GM18526 (cell line): ENCODE data around the gene RBM41.

Experiments used
- POLR2A ChIP-seq: IDR thresholded peaks from 3 replicates; pipeline ENCODE4 v1.6.1; 2011; ENCODE audit not compliant: insufficient read length; ENCODE audit errors: extremely low read depth

Gene RBM41

DNA sequence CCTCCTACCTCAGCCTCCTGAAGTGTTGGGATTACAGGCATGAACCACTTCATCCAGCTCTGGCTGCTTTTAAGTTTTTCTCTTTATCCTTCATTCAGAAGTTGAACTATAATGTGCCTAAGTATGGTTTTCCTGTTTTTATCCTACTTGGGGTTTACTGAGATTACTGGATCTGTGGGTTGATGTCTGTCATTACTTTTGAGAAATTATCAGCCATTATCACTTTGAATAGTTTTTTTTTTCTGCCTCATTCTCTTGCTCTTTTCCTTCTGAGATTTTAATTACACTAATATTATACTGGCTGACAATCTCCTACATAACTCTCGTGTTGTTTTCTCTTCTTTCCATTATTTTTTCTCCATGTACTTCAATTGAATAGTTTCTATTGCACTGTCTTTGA is 71.0 kb downstream of the RBM41 start:
- no peak for TF ChIP-seq POLR2A

DNA sequence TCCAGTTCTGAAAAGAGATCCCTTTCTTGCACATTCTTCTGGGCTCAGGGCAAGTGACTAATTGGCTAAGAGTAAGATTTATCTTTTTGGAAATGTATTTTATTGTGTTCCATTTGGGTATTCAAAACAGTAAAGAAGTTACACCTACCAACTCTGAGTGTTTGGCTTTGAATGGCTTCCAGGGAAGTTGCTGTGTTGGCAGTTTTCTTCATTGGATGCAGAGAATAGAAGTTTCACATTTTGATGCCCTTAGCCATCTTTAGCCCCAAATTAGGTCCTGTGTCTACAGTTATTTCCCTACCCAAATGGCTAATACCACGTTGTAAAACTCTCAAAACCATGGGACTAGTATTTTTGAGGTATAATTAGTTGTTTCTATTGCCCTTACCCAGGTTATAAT is 88.9 kb downstream of the RBM41 start:
- no peak for TF ChIP-seq POLR2A

DNA sequence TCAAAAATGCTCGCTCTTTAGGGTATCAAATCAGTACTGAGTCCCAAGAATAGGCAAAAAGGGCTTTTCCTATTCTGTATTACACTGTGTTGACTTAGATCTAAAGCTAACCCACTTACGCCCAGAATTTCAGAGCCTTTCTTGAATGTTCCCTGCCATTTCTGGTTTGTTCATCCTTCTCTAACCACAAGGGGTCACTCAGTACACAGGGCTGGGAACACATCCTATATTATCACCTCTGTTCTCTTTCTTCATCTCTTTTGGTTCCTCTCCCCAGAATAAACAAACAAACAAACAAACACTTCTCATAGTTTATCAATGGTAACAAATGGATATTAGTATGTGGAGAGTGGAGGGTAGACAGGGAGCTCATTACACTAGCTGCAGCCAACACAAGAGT is 93.1 kb downstream of the RBM41 start:
- TF ChIP-seq POLR2A: no peak

DNA sequence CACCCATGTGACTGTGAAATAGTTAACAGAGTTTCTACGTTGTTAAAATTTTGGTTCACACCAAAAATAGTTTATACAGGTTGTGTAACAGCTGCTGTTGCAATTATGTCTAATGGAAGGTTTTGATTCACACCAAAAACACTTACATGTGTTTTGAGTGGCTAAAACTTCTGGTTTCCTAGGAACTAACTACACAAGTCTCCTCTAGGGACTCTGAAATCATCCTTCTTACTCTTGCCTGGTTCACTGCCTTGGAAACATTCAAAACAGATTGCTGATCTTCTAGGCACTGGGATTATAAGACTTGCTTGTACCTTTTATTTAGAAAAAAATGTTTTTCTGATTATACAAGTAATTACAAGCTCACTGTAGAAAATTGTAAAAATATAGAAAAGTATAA is 103.7 kb downstream of the RBM41 start:
- no peak for TF ChIP-seq POLR2A
